KBM-7 (cell line): ENCODE results near the gene CSPG4.
"Not testable (repeated sequence)": the region's sequence is repeated elsewhere in the genome, so short reads cannot be mapped to it uniquely, and the experiment has no call there.

Experiments
- DNase-seq: peaks from one replicate; pipeline ENCODE4 v3.0.0-alpha.2; 2015
- in situ Hi-C: fragments of 300-500 bp; cut with MboI; formaldehyde crosslinking; loops from 2 replicates; pipeline ENCODE4 v1.14.3; 2020; ENCODE audit warnings: low sequenced_read_pairs, low pct_unique_long_range_greater_than_20kb, mixed read lengths

CSPG4 gene

GRCh38 chr15:75739791-75740190 is 27.1 kb upstream of the CSPG4 start:
- in situ Hi-C loops = no loop called here
- no peak for DNase-seq

- peak; percentile 97 for DNase-seq
- in situ Hi-C loops = no loop called here
These were observed 26.1 kb upstream of the CSPG4 start for GRCh38 chr15:75738647-75739325.

GRCh38 chr15:75738014-75738646 is 25.5 kb upstream of the CSPG4 start:
- in situ Hi-C loops = no loop called here
- DNase-seq = no peak

GRCh38 chr15:75737116-75738013 is 24.7 kb upstream of the CSPG4 start:
- DNase-seq, in situ Hi-C loops: not testable (repeated sequence)

GRCh38 chr15:75736256-75736655 is 23.6 kb upstream of the CSPG4 start:
- DNase-seq = peak; percentile 91
- in situ Hi-C loops = no loop called here

- in situ Hi-C loops = not testable (repeated sequence)
- peak; percentile 64 for DNase-seq
These were observed 22.5 kb upstream of the CSPG4 start for GRCh38 chr15:75734861-75735760.

- in situ Hi-C loops = no loop called here
- DNase-seq = no peak
These were observed 21.4 kb upstream of the CSPG4 start for GRCh38 chr15:75733761-75734651.

GRCh38 chr15:75732809-75733451 is 20.3 kb upstream of the CSPG4 start:
- DNase-seq = peak; percentile 81
- in situ Hi-C loops = no loop called here

- no peak for DNase-seq
These were observed 19.6 kb upstream of the CSPG4 start for GRCh38 chr15:75732177-75732808.

GRCh38 chr15:75731248-75732151 is 18.9 kb upstream of the CSPG4 start:
- in situ Hi-C loops = no loop called here
- peak; percentile 84 for DNase-seq

More at GRCh38 chr15:75732177-75732808, 19.6 kb upstream of the CSPG4 start:
- in situ Hi-C loops = no loop called here

GRCh38 chr15:75730376-75731247 is 18.0 kb upstream of the CSPG4 start:
- DNase-seq, in situ Hi-C loops: not testable (repeated sequence)

GRCh38 chr15:75729326-75730069 is 16.9 kb upstream of the CSPG4 start:
- in situ Hi-C loops = loop anchor here (10.0 kb wide), 1 partner anchor 195 kb away; no protein-coding TSS in a partner anchor
- DNase-seq = no peak

- in situ Hi-C loops = loop anchor here (10.0 kb wide), 1 partner anchor 197 kb away; no protein-coding TSS in a partner anchor
- peak; percentile 80 for DNase-seq
These were observed 15.4 kb upstream of the CSPG4 start for GRCh38 chr15:75727851-75728715.
